Left ventricle myocardium inferior (tissue), 1 donor: ENCODE measurements around the gene KCNQ1. TPM values are rescaled to one million over a fixed set of nuclear protein-coding genes. Genes with fewer than 3 reads are reported as not detected.

Source experiments
- DNase-seq: peaks from one replicate; pipeline ENCODE4 v3.0.0-alpha.2; 2020
- H3K27ac ChIP-seq: fragments of 200-600 bp; replicated peaks from 2 replicates; pipeline ENCODE4 v1.8.0; 2021
- H3K27me3 ChIP-seq: fragments of 200-600 bp; 2 replicates; pipeline ENCODE4 v1.8.0; 2021; ENCODE audit warnings: low read depth
- H3K36me3 ChIP-seq: fragments of 200-600 bp; 2 replicates; pipeline ENCODE4 v1.8.0; 2021
- H3K4me1 ChIP-seq: fragments of 200-600 bp; 2 replicates; pipeline ENCODE4 v1.8.0; 2021
- H3K4me3 ChIP-seq: fragments of 200-600 bp; 2 replicates; pipeline ENCODE4 v1.8.0; 2021; ENCODE audit warnings: mild to moderate bottlenecking, moderate library complexity
- H3K9me3 ChIP-seq: fragments of 200-600 bp; replicated peaks from 2 replicates; pipeline ENCODE4 v1.8.0; 2021
- intact Hi-C: fragments of 100-400 bp; cut with micrococcal nuclease; formaldehyde crosslinking; loops from one replicate; pipeline ENCODE4 v1.11.0; 2022
- total RNA-seq: library from RNA; stranded (reverse); fragmentation: NEBNext Ultra II Directional; extraction: Animal tissue kit (Norgen Biotek cat#: 25700); gene quantifications from one replicate; pipeline ENCODE4 v1.2.1, GENCODE V29; 2021
- TF ChIP-seq, protein P1 (sequence below): fragments of 200-600 bp; IDR thresholded peaks from 2 replicates; pipeline ENCODE4 v1.8.0; 2021; ENCODE audit warnings: antibody characterized with exemption, mild to moderate bottlenecking, borderline replicate concordance
- donor health status: DM: no; HTN: yes; CAD: no; lungs with severe emphysema.

Gene KCNQ1
- total RNA-seq, 1 donor from 2014 or later: 41.8 TPM

DNA sequence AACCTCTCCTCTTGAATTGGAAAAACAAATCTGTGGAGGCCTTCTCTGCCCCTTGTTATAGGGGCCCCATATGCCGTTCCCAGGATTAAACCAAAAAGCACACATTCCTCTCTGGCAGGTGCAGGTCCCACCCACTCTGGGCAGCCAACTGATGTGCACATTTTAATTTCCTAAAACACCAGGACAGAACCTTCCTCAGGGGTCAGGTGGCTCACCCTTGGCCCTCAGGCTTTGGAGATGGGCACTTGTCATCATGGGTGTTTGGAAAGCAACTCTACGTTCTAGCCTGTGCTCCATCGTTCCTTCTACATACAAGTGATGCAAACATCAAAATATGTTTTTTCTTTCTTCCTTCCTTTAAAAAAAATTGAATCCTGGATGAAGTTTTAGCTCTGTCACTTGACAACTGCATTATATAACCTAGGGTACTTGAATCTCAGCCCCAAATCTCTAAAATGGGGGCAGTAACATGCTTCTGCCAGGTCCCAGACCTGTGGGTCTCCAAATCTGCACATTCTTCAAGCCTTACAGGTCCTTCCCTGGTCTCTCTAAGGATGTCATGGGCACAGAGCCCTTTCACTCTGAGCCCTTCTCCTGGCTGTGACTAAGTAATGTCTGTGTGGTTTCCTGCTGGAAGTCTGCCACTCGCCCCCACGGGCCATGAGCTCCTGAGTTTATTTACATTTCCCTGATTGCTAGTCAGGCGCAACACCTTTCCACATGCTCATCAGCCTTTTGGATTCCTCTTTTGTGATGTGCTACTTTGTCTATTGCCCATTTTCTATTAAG is 211.2 kb downstream of the KCNQ1 start:
- H3K4me3 ChIP-seq: no peak overlapping the region
- intact Hi-C loops: no loop called here
- H3K27ac ChIP-seq: no peak overlapping the region
- TF ChIP-seq, protein P1, sequence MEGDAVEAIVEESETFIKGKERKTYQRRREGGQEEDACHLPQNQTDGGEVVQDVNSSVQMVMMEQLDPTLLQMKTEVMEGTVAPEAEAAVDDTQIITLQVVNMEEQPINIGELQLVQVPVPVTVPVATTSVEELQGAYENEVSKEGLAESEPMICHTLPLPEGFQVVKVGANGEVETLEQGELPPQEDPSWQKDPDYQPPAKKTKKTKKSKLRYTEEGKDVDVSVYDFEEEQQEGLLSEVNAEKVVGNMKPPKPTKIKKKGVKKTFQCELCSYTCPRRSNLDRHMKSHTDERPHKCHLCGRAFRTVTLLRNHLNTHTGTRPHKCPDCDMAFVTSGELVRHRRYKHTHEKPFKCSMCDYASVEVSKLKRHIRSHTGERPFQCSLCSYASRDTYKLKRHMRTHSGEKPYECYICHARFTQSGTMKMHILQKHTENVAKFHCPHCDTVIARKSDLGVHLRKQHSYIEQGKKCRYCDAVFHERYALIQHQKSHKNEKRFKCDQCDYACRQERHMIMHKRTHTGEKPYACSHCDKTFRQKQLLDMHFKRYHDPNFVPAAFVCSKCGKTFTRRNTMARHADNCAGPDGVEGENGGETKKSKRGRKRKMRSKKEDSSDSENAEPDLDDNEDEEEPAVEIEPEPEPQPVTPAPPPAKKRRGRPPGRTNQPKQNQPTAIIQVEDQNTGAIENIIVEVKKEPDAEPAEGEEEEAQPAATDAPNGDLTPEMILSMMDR: no peak
- peaks cover 26% of the 10 kb centered on the region for H3K4me1 ChIP-seq
- peaks cover 8% of the 10 kb centered on the region for H3K36me3 ChIP-seq
- peaks cover 99% of the 10 kb centered on the region for H3K9me3 ChIP-seq
- DNase-seq: no peak
- H3K27me3 ChIP-seq: no peaks in the 10 kb centered on the region

DNA sequence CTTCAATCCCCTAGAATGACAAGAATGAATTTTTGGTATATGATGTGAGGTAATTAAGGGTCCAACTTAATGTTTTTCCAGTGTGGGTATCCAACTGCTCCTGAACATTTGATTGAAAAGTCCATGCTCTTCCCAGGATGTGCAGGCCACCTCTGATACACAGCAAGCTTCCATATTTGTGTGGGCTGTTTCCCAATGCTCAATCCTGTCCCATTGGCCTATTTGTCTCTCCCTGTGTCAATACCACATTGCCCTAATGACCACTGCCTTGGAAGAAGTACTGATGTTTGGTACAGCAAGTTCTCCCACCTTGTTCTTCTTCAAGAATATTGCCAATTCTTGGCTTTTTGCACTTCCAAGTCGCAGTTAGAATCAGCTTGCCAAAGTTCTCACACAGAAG is 212.1 kb downstream of the KCNQ1 start:
- Histone ChIP-seq H3K9me3 (peaks cover 99% of the 10 kb centered on the region), H3K4me1 (peaks cover 26% of the 10 kb centered on the region), H3K27me3 (no peaks in the 10 kb centered on the region), H3K4me3 (no peak overlapping the region), H3K36me3 (peaks cover 10% of the 10 kb centered on the region), H3K27ac (no peak overlapping the region)
- no peak for DNase-seq
- intact Hi-C loops: no loop called here
- TF ChIP-seq, protein P1: no peak

DNA sequence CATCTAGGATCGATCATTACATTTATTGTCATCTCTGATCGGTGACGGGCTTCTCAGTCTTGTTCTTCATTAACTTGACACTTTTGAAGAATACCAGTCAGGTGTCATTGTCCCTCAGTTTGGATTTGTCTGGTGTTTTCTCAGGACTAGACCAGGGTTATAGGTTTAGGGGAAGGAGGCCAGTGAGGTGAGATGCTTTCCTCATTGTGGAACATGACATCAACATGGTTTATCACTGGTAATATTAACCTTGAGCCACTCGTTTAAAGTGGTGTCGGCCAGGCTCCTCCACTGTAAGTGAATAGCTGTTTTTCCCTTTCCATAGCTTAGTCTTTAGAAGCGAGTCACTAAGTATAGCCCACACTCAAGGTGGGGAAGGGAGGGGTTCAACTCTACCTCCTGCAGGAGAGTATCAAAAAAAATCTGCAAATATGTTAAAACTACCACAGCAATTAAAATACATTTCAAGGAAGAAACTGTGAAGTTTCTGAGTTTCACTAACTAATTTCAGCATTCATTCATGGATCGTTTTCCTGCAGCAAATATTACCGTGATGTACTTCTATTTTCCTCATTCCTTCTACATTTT is 213.0 kb downstream of the KCNQ1 start:
- DNase-seq: no peak
- TF ChIP-seq, protein P1: no peak
- Histone ChIP-seq H3K27me3 (no peaks in the 10 kb centered on the region), H3K36me3 (peaks cover 20% of the 10 kb centered on the region), H3K4me1 (peaks cover 19% of the 10 kb centered on the region), H3K27ac (no peak overlapping the region), H3K4me3 (no peak overlapping the region), H3K9me3 (peaks cover 98% of the 10 kb centered on the region)
- intact Hi-C loops: no loop called here

DNA sequence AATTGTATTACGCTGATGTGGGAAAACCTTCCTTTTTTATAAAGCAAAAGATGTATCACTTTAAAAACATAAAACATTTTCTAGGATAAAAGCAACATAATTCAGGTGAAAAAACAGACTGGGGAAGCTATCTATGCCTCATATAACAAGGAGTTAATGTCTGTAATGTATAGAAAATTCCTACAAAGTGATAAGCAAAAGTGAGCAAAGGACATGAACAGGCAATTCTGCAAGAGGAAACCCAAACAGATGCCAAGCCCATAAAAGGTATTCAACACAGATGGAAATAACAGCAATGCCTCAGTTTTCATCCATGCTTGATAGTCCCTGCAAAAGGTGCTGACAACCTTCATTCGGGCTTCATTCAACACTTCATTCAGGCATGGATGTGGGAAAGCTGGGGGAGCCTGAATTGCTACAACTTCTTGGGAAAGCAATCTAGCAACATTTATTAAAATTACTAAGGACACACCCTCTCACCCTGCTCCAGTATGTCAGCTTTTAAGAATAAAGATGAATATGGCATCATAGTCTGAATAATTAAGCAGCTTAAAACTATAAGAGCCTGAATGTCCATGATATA is 215.6 kb downstream of the KCNQ1 start:
- intact Hi-C loops: no loop called here
- no peak overlapping the region for H3K27ac ChIP-seq
- H3K36me3 ChIP-seq: peaks cover 22% of the 10 kb centered on the region
- H3K4me3 ChIP-seq: no peak overlapping the region
- no peaks in the 10 kb centered on the region for H3K27me3 ChIP-seq
- peaks cover 15% of the 10 kb centered on the region for H3K4me1 ChIP-seq
- TF ChIP-seq, protein P1: no peak
- peaks cover 72% of the 10 kb centered on the region for H3K9me3 ChIP-seq
- no peak for DNase-seq

DNA sequence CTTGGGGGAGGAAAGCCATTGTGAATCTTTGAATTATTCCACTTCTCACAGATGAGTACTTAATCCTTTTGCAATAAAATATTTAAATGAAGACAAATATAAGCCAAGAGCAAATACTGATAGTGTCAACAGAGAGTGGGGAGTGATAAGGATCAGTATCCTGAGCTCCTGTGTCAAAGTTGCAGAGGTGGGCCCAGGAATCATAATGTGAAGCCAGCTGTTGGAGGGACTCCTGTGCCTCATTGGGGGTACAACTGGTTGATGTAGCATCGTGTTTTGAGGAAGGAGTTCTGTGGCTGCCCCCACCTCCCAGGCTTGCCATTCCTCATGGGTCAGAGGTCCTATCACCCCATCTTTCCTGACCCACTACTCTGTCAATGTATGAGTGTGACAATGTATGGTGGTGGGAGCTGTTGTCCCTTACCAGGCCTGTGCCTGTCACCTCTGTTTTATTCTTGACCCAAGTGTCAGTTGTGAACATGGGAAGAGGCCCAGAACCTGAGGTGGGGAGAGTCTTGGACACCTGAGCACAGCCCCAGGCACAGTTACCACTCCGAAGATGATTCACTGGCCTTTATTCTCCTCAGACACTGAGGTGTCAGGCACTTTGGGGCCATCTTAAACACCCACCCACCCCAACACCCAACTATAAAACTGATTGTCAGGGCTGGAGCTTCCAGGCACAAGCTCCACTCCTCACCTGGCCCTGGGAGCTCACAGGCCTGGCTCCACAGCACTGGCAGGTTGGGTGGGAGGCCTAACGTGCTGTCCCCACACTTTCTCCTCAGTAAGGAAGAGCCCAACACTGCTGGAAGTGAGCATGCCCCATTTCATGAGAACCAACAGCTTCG is 216.6 kb downstream of the KCNQ1 start:
- TF ChIP-seq, protein P1: no peak
- no peak overlapping the region for H3K4me3 ChIP-seq
- no peaks in the 10 kb centered on the region for H3K27me3 ChIP-seq
- intact Hi-C loops: no loop called here
- peaks cover 26% of the 10 kb centered on the region for H3K36me3 ChIP-seq
- no peak for DNase-seq
- H3K27ac ChIP-seq: no peak overlapping the region
- H3K9me3 ChIP-seq: peaks cover 62% of the 10 kb centered on the region
- peaks cover 15% of the 10 kb centered on the region for H3K4me1 ChIP-seq
